GM21390 (cell line): ENCODE data around the gene ASXL2.

Experiments used
- ATAC-seq: cut with Tn5 transposase; IDR thresholded peaks from one replicate; pipeline ENCODE4 v1.9.1; 2021; ENCODE audit not compliant: unreplicated experiment

ASXL2 gene

GRCh38 chr2:25808006-25808383 lies 70.3 kb downstream of the ASXL2 start:
- ATAC-seq = no peak

GRCh38 chr2:25806941-25807340 lies 71.3 kb downstream of the ASXL2 start:
- no peak for ATAC-seq

- no peak for ATAC-seq
These were observed 72.3 kb downstream of the ASXL2 start for GRCh38 chr2:25805987-25806386.

GRCh38 chr2:25804338-25804737 lies 73.9 kb downstream of the ASXL2 start:
- no peak for ATAC-seq

GRCh38 chr2:25799301-25799700 lies 79.0 kb downstream of the ASXL2 start:
- ATAC-seq = no peak

GRCh38 chr2:25797620-25798488 lies 80.4 kb downstream of the ASXL2 start:
- ATAC-seq = no peak

- peak; percentile 74 for ATAC-seq
These were observed 83.6 kb downstream of the ASXL2 start for GRCh38 chr2:25794544-25795276.

GRCh38 chr2:25790074-25790790 lies 88.1 kb downstream of the ASXL2 start:
- ATAC-seq = no peak

- no peak for ATAC-seq
These were observed 89.8 kb downstream of the ASXL2 start for GRCh38 chr2:25788457-25788856.

- no peak for ATAC-seq
These were observed 91.3 kb downstream of the ASXL2 start for GRCh38 chr2:25787020-25787419.

GRCh38 chr2:25784404-25784803 lies 93.9 kb downstream of the ASXL2 start:
- ATAC-seq = no peak

- ATAC-seq = no peak
These were observed 101.2 kb downstream of the ASXL2 start for GRCh38 chr2:25777077-25777476.

GRCh38 chr2:25772078-25772477 lies 106.2 kb downstream of the ASXL2 start:
- ATAC-seq = no peak

GRCh38 chr2:25763575-25763974 lies 114.7 kb downstream of the ASXL2 start:
- ATAC-seq = no peak

- ATAC-seq = no peak
These were observed 118.0 kb downstream of the ASXL2 start for GRCh38 chr2:25760297-25760696.

GRCh38 chr2:25758348-25758747 lies 119.9 kb downstream of the ASXL2 start:
- ATAC-seq = no peak

- ATAC-seq = no peak
These were observed 120.4 kb downstream of the ASXL2 start for GRCh38 chr2:25757906-25758305.

GRCh38 chr2:25756536-25756935 lies 121.8 kb downstream of the ASXL2 start:
- no peak for ATAC-seq

GRCh38 chr2:25749676-25750075 lies 128.6 kb downstream of the ASXL2 start:
- no peak for ATAC-seq

- ATAC-seq = no peak
These were observed 134.2 kb downstream of the ASXL2 start for GRCh38 chr2:25744055-25744454.

- no peak for ATAC-seq
These were observed 135.0 kb downstream of the ASXL2 start for GRCh38 chr2:25743132-25743830.
